Left ventricle myocardium inferior (tissue), 1 donor: ENCODE measurements around the gene PPP2R2D. TPM values are rescaled to one million over a fixed set of nuclear protein-coding genes. Genes with fewer than 3 reads are reported as not detected.
A peak's percentile ranks its signal among the peaks of the same experiment; 100 is the strongest.

Experiments
- DNase-seq: peaks from one replicate; pipeline ENCODE4 v3.0.0-alpha.2; 2020
- H3K27ac ChIP-seq: fragments of 200-600 bp; replicated peaks from 2 replicates; pipeline ENCODE4 v1.8.0; 2021
- H3K27me3 ChIP-seq: fragments of 200-600 bp; 2 replicates; pipeline ENCODE4 v1.8.0; 2021; ENCODE audit warnings: low read depth
- H3K36me3 ChIP-seq: fragments of 200-600 bp; 2 replicates; pipeline ENCODE4 v1.8.0; 2021
- H3K4me1 ChIP-seq: fragments of 200-600 bp; 2 replicates; pipeline ENCODE4 v1.8.0; 2021
- H3K4me3 ChIP-seq: fragments of 200-600 bp; 2 replicates; pipeline ENCODE4 v1.8.0; 2021; ENCODE audit warnings: mild to moderate bottlenecking, moderate library complexity
- H3K9me3 ChIP-seq: fragments of 200-600 bp; replicated peaks from 2 replicates; pipeline ENCODE4 v1.8.0; 2021
- CTCF ChIP-seq: fragments of 200-600 bp; IDR thresholded peaks from 2 replicates; pipeline ENCODE4 v1.8.0; 2021; ENCODE audit warnings: antibody characterized with exemption, mild to moderate bottlenecking, borderline replicate concordance
- intact Hi-C: fragments of 100-400 bp; cut with micrococcal nuclease; formaldehyde crosslinking; loops from one replicate; pipeline ENCODE4 v1.11.0; 2022
- total RNA-seq: library from RNA; stranded (reverse); fragmentation: NEBNext Ultra II Directional; extraction: Animal tissue kit (Norgen Biotek cat#: 25700); gene quantifications from one replicate; pipeline ENCODE4 v1.2.1, GENCODE V29; 2021
- donor health status: DM: no; HTN: yes; CAD: no; lungs with severe emphysema.

The PPP2R2D gene
- total RNA-seq, 1 donor from 2014 or later = 38.2 TPM

DNA sequence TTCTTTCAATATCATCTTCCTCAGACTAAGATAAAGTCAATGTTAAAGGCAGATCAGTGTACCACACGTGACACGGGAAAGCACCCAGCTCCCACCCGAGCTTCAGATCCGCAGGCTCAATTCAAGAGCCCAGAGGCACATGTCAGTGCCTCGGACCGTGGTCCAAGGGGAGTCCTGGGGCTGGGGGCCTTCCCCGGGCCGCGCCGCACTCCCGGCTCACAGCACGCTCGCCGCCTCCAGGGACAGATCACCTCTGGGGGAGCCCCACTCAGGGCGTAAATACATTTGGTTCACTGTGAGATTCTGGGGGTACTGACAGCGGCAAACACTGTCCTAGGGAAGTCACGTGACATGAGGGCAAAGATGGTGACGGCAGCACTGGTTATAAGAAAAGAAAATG, 70.1 kb downstream of the PPP2R2D start:
- H3K27me3 ChIP-seq = no peaks in the 10 kb centered on the region
- no peak for DNase-seq
- peaks cover 43% of the 10 kb centered on the region for H3K4me1 ChIP-seq
- TF ChIP-seq CTCF = no peak
- H3K4me3 ChIP-seq = no peak overlapping the region
- no peak overlapping the region for H3K27ac ChIP-seq
- H3K9me3 ChIP-seq = no peaks in the 10 kb centered on the region
- intact Hi-C loops = loop anchor here (10.0 kb wide), 1 partner anchor 76 kb away; no protein-coding TSS in a partner anchor
- peaks cover 51% of the 10 kb centered on the region for H3K36me3 ChIP-seq

- H3K4me1 ChIP-seq = peaks cover 49% of the 10 kb centered on the region
- H3K4me3 ChIP-seq = no peak overlapping the region
- intact Hi-C loops = loop anchor here (10.0 kb wide), 1 partner anchor 77 kb away; no protein-coding TSS in a partner anchor
- no peaks in the 10 kb centered on the region for H3K27me3 ChIP-seq
- H3K36me3 ChIP-seq = peaks cover 45% of the 10 kb centered on the region
- TF ChIP-seq CTCF = no peak
- peak overlapping the region; percentile 79 for H3K27ac ChIP-seq
- DNase-seq = no peak
- no peaks in the 10 kb centered on the region for H3K9me3 ChIP-seq
Measured at GRCh38 chr10:131971591-131971990, 70.8 kb downstream of the PPP2R2D start.

DNA sequence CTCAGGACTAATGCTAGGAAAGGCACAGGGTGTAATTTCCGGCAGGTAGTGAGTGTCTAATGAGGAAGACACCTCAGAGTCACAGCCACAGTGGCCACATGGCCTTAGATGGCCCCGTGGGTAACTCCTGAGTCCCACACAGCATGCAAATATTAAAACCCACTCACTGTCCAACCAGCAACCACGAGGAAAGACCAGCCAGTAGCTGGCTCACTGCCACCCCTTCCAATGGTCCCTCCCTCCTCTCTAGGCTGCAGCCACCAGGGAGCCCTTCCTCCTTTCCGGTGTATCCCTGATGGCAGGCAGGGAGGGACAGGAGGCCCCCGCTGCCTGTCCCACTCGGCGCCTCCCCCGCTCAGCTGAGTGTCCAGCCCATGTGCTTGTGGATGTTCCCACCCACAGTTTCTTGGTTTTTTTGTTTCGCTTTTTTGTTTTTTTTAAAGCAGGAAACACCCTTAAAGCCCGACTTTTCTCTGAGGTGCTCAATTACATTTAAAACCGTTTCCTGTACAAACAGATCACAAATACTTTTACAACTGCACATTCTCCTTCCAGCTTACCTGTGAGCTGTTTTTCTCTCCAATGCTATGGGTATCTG, 71.8 kb downstream of the PPP2R2D start:
- Histone ChIP-seq H3K27me3 (no peaks in the 10 kb centered on the region), H3K27ac (peak overlapping the region; percentile 79), H3K4me1 (peaks cover 58% of the 10 kb centered on the region)

GRCh38 chr10:131973160-131973951, 72.5 kb downstream of the PPP2R2D start:
- H3K4me3 ChIP-seq = peak overlapping the region; percentile 43
- H3K27ac ChIP-seq = peak overlapping the region; percentile 79
- DNase-seq = peak; percentile 53
- no peaks in the 10 kb centered on the region for H3K27me3 ChIP-seq
- no peaks in the 10 kb centered on the region for H3K9me3 ChIP-seq
- peak; percentile 18 for TF ChIP-seq CTCF
- intact Hi-C loops = loop anchor here (10.0 kb wide), 1 partner anchor 79 kb away; no protein-coding TSS in a partner anchor
- H3K36me3 ChIP-seq = peaks cover 29% of the 10 kb centered on the region
- H3K4me1 ChIP-seq = peaks cover 66% of the 10 kb centered on the region

More for the DNA sequence above, 71.8 kb downstream of the PPP2R2D start:
- TF ChIP-seq CTCF = no peak
- Histone ChIP-seq H3K4me3 (peak overlapping the region; percentile 43), H3K36me3 (peaks cover 36% of the 10 kb centered on the region), H3K9me3 (no peaks in the 10 kb centered on the region)
- peak; percentile 81 for DNase-seq
- intact Hi-C loops = loop anchor here (10.0 kb wide), 1 partner anchor 78 kb away; no protein-coding TSS in a partner anchor

- TF ChIP-seq CTCF = no peak
- Histone ChIP-seq H3K4me3 (no peak overlapping the region), H3K9me3 (no peaks in the 10 kb centered on the region), H3K27ac (peak overlapping the region; percentile 79), H3K27me3 (no peaks in the 10 kb centered on the region), H3K36me3 (peaks cover 21% of the 10 kb centered on the region), H3K4me1 (peaks cover 75% of the 10 kb centered on the region)
- no peak for DNase-seq
- intact Hi-C loops = loop anchor here (10.0 kb wide), 1 partner anchor 79 kb away; no protein-coding TSS in a partner anchor
Measured at GRCh38 chr10:131974034-131974817, 73.4 kb downstream of the PPP2R2D start.
